HCT116 (cell line): ENCODE data around the gene H6PD. TPM values are rescaled to one million over a fixed set of nuclear protein-coding genes. Genes with fewer than 3 reads are reported as not detected.

Experiments
- ATAC-seq: fragments of 200-7000 bp; cut with Tn5 transposase; 2 replicates; pipeline ENCODE4 v1.9.1; 2020; ENCODE audit warnings: mild to moderate bottlenecking, moderate library complexity
- BruUV-seq: library from RNA; stranded (reverse); fragments of 400-500 nt; replicated peaks from 2 replicates; lab custom pipeline; 2021; lab: Mats Ljungman, UMichigan
- CTCF ChIA-PET: fragments of 300-600 bp; sonication (Branson Sonifier 250); formaldehyde crosslinking; loops from one replicate; lab custom pipeline; 2021; ENCODE audit warnings: antibody characterized with exemption; lab: Charles Lee
- POLR2A ChIA-PET: fragments of 300-600, 350-600 bp; sonication (Branson Sonifier 250); formaldehyde crosslinking; loops from one replicate; lab custom pipeline; 2021; ENCODE audit warnings: antibody characterized with exemption; lab: Charles Lee
- RAD21 ChIA-PET, 2 experiments: fragments of 300-600 bp; sonication (Branson Sonifier 250); formaldehyde crosslinking; loops; one replicate each; lab custom pipeline; 2023; ENCODE audit warnings: low total read pairs in 2 of 2; ENCODE audit not compliant: uncharacterized antibody in 2 of 2, unreplicated experiment in 2 of 2, low non-redundant PET in 1 of 2; lab: Charles Lee
- DNase-seq: peaks from one replicate; pipeline ENCODE4 v3.0.0-alpha.2; 2010; ENCODE audit warnings: low read depth, low spot score
- H2AFZ ChIP-seq: fragments of 200-600 bp; shearing (Covaris generic), sonication (generic); 2 replicates; pipeline ENCODE4 v1.6.1; 2017; ENCODE audit warnings: low read depth, mixed run types, mixed read lengths, antibody characterized with exemption, low read length; ENCODE audit not compliant: poor library complexity, severe bottlenecking
- H3K27ac ChIP-seq: 2 replicates; pipeline ENCODE4 v1.5.1; 2012; ENCODE audit warnings: low read depth, low read length
- H3K27me3 ChIP-seq: fragments of 200-600 bp; sonication (generic); 2 replicates; pipeline ENCODE4 v1.6.1; 2016; ENCODE audit warnings: mixed run types, low read length, mixed read lengths; ENCODE audit not compliant: insufficient read depth
- H3K36me3 ChIP-seq, 2 experiments: fragments of 200-500 bp in 1 of 2; fragments of 200-600 bp in 1 of 2; sonication (Bioruptor generic) in 1 of 2; sonication (generic) in 1 of 2; 2 replicates each; pipeline versions ENCODE4 v1.5.1 to v1.6.1; 2014 to 2016; ENCODE audit warnings: low read length in 2 of 2, inconsistent platforms in 1 of 2, mixed read lengths in 1 of 2, mixed run types in 1 of 2; ENCODE audit not compliant: insufficient read depth in 2 of 2, control insufficient read depth in 1 of 2
- H3K4me1 ChIP-seq, 2 experiments: fragments of 200-600 bp in 1 of 2; sonication (generic) in 1 of 2; 2 replicates each; pipeline versions ENCODE4 v1.5.1 to v1.6.1; 2012 to 2017; ENCODE audit warnings: low read length in 2 of 2, inconsistent platforms in 1 of 2, mild to moderate bottlenecking in 1 of 2, mixed read lengths in 1 of 2, mixed run types in 1 of 2, moderate library complexity in 1 of 2; ENCODE audit not compliant: insufficient read depth in 2 of 2, control insufficient read depth in 1 of 2
- H3K4me2 ChIP-seq: fragments of 200-600 bp; sonication (generic); 2 replicates; pipeline ENCODE4 v1.6.1; 2017; ENCODE audit warnings: mixed run types, low read length, mixed read lengths
- H3K4me3 ChIP-seq, 2 experiments: fragments of 200-600 bp in 1 of 2; sonication (generic) in 1 of 2; replicated peaks in 1 of 2; 2 replicates each; pipeline ENCODE4 v1.5.1; 2011 to 2016; ENCODE audit warnings: low read length in 2 of 2, control low read depth in 1 of 2, low read depth in 1 of 2, mild to moderate bottlenecking in 1 of 2, mixed read lengths in 1 of 2, mixed run types in 1 of 2
- H3K79me2 ChIP-seq: fragments of 200-600 bp; sonication (generic); 2 replicates; pipeline ENCODE4 v1.6.1; 2017; ENCODE audit warnings: mild to moderate bottlenecking, mixed run types, low read length, moderate library complexity, mixed read lengths; ENCODE audit not compliant: insufficient read depth
- H3K9ac ChIP-seq: fragments of 200-600 bp; sonication (generic); 2 replicates; pipeline ENCODE4 v1.6.1; 2016; ENCODE audit warnings: low read length, mixed read lengths
- H3K9me2 ChIP-seq: fragments of 200-600 bp; sonication (generic), shearing (Covaris generic); 2 replicates; pipeline ENCODE4 v1.6.1; 2017; ENCODE audit warnings: mixed run types, mild to moderate bottlenecking, moderate library complexity; ENCODE audit not compliant: insufficient read depth
- H3K9me3 ChIP-seq, 2 experiments: fragments of 200-500 bp in 1 of 2; fragments of 200-600 bp in 1 of 2; sonication (Bioruptor generic) in 1 of 2; sonication (generic) in 1 of 2; 2 replicates each; pipeline ENCODE4 v1.6.1; 2014 to 2017; ENCODE audit warnings: low read length in 2 of 2, mixed read lengths in 2 of 2, inconsistent platforms in 1 of 2, low read depth in 1 of 2, mild to moderate bottlenecking in 1 of 2, mixed run types in 1 of 2, moderate library complexity in 1 of 2; ENCODE audit not compliant: control insufficient read depth in 1 of 2, insufficient read depth in 1 of 2
- H4K20me1 ChIP-seq: fragments of 200-600 bp; sonication (generic), shearing (Covaris generic); 2 replicates; pipeline ENCODE4 v1.6.1; 2017; ENCODE audit warnings: mixed run types, mild to moderate bottlenecking, moderate library complexity; ENCODE audit not compliant: insufficient read depth
- CBX3 ChIP-seq: IDR thresholded peaks from 2 replicates; pipeline ENCODE4 v1.6.1; 2012; ENCODE audit warnings: low read depth
- EZH2 ChIP-seq: fragments of 200-600 bp; sonication (generic); IDR thresholded peaks from 2 replicates; pipeline ENCODE4 v1.6.1; 2017; ENCODE audit warnings: antibody characterized with exemption, mixed run types
- POLR2A ChIP-seq: IDR thresholded peaks from 2 replicates; pipeline ENCODE4 v1.7.0; 2011; ENCODE audit warnings: borderline replicate concordance; ENCODE audit not compliant: insufficient read depth, insufficient read length; ENCODE audit errors: extremely low read depth
- REST ChIP-seq: IDR thresholded peaks from 2 replicates; pipeline ENCODE4 v1.6.1; 2012; ENCODE audit warnings: low read depth
- SIN3A ChIP-seq: IDR thresholded peaks from 2 replicates; pipeline ENCODE4 v1.6.1; 2012; ENCODE audit warnings: low read depth
- SP1 ChIP-seq: IDR thresholded peaks from 2 replicates; pipeline ENCODE4 v1.6.1; 2012; ENCODE audit warnings: low read depth
- intact Hi-C: fragments of 100-400 bp; cut with micrococcal nuclease; formaldehyde crosslinking; loops from 2 replicates; pipeline ENCODE4 v1.10.0; 2022
- total RNA-seq: library from RNA; stranded (reverse); gene quantifications from one replicate; pipeline ENCODE4 v1.2.1, GENCODE V29; 2021; ENCODE audit not compliant: unreplicated experiment
- TF ChIP-seq, protein P1 (sequence below): IDR thresholded peaks from 2 replicates; pipeline ENCODE4 v1.6.1; 2011; ENCODE audit warnings: mild to moderate bottlenecking, low read length, moderate library complexity; ENCODE audit not compliant: insufficient replicate concordance; ENCODE audit errors: extremely low read depth

Gene H6PD
- total RNA-seq, 1 experiment from 2014 or later: 16.2 TPM

GRCh38 chr1:9244501-9245229, 10.1 kb downstream of the H6PD start:
- Histone ChIP-seq H3K27me3 (no peaks in the 10 kb centered on the region), H4K20me1 (no peaks in the 10 kb centered on the region), H3K9me2 (no peaks in the 10 kb centered on the region), H3K36me3 (no peaks in the 10 kb centered on the region), H3K4me3 (no peak overlapping the region), H3K27ac (no peak overlapping the region), H3K4me2 (no peak overlapping the region), H3K79me2 (no peaks in the 10 kb centered on the region), H3K9ac (no peak overlapping the region), H2AFZ (no peak overlapping the region), H3K9me3 (no peaks in the 10 kb centered on the region), H3K4me1 (peaks cover 0 to 5% of the 10 kb centered on the region in 2 experiments; a peak in 2 of 4 replicates)
- no peak for TF ChIP-seq SIN3A
- no peak for TF ChIP-seq SP1
- no peak for TF ChIP-seq CBX3
- no peak for TF ChIP-seq EZH2
- TF ChIP-seq, protein P1, sequence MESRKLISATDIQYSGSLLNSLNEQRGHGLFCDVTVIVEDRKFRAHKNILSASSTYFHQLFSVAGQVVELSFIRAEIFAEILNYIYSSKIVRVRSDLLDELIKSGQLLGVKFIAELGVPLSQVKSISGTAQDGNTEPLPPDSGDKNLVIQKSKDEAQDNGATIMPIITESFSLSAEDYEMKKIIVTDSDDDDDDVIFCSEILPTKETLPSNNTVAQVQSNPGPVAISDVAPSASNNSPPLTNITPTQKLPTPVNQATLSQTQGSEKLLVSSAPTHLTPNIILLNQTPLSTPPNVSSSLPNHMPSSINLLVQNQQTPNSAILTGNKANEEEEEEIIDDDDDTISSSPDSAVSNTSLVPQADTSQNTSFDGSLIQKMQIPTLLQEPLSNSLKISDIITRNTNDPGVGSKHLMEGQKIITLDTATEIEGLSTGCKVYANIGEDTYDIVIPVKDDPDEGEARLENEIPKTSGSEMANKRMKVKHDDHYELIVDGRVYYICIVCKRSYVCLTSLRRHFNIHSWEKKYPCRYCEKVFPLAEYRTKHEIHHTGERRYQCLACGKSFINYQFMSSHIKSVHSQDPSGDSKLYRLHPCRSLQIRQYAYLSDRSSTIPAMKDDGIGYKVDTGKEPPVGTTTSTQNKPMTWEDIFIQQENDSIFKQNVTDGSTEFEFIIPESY: no peak
- TF ChIP-seq REST: no peak
- no peak for TF ChIP-seq POLR2A
- DNase-seq: no peak
- intact Hi-C loops: no loop called here
- ATAC-seq: no peak
- RAD21 ChIA-PET: no interaction called here
- POLR2A ChIA-PET: no interaction called here
- no TSS peak for BruUV-seq
- CTCF ChIA-PET: interaction anchor here (0.8 to 1.2 kb wide), 3 partner anchors 11 to 247 kb away, joined by 3 to 6 read pairs (median 5); partner anchors contain the start of gene H6PD
